Sigmoid colon (tissue), 7 donors: Measurements from ENCODE around the gene SIGLEC12. TPM values are rescaled to one million over a fixed set of nuclear protein-coding genes. Genes with fewer than 3 reads are reported as not detected.

Experiments used
- DNase-seq: peaks from one replicate; pipeline ENCODE4 v3.0.0-alpha.2; 2019
- H3K27ac ChIP-seq, 4 donors: fragments of 200-600 bp; sonication (generic); one replicate each; pipeline ENCODE4 v1.5.1; 2016 to 2019; ENCODE audit warnings: mild to moderate bottlenecking in 1 of 4
- H3K27me3 ChIP-seq, 3 donors: fragments of 200-600 bp; sonication (generic); one replicate each; pipeline ENCODE4 v1.5.1; 2019; ENCODE audit warnings: mild to moderate bottlenecking in 1 of 3
- H3K36me3 ChIP-seq, 4 donors: fragments of 200-600 bp; sonication (generic); one replicate each; pipeline ENCODE4 v1.5.1; 2016 to 2019
- H3K4me1 ChIP-seq, 4 donors: fragments of 200-600 bp; sonication (generic); one replicate each; pipeline ENCODE4 v1.5.1; 2017 to 2019
- H3K4me3 ChIP-seq, 4 donors: fragments of 200-600 bp; sonication (generic); one replicate each; pipeline ENCODE4 v1.5.1; 2017 to 2019; ENCODE audit warnings: mild to moderate bottlenecking in 2 of 4, moderate library complexity in 1 of 4
- H3K9me3 ChIP-seq, 4 donors: fragments of 200-600 bp in 3 of 4; sonication (generic) in 3 of 4; one replicate each; pipeline versions ENCODE4 v1.5.1 to v1.6.1; 2013 to 2019
- CTCF ChIP-seq, 4 experiments: fragments of 450-650 bp in 3 of 4; fragments of 200-600 bp in 1 of 4; IDR thresholded peaks; one replicate each; pipeline ENCODE4 v1.5.1; 2016 to 2019; ENCODE audit warnings: antibody characterized with exemption in 4 of 4, mild to moderate bottlenecking in 3 of 4, moderate library complexity in 2 of 4
- EP300 ChIP-seq, 4 donors: sonication (generic); formaldehyde crosslinking; IDR thresholded peaks; one replicate each; pipeline ENCODE4 v1.6.1; 2017; ENCODE audit warnings: antibody characterized with exemption in 4 of 4
- POLR2A ChIP-seq, 2 donors: fragments of 450-650 bp; IDR thresholded peaks; one replicate each; pipeline ENCODE4 v1.6.1; 2016; ENCODE audit warnings: antibody characterized with exemption in 2 of 2, mild to moderate bottlenecking in 2 of 2, moderate library complexity in 2 of 2
- POLR2AphosphoS5 ChIP-seq, 4 donors: sonication (generic); formaldehyde crosslinking; IDR thresholded peaks; one replicate each; pipeline ENCODE4 v1.6.1; 2017; ENCODE audit warnings: antibody characterized with exemption in 4 of 4
- WGBS, 2 donors: extraction: QIAGEN DNeasy Blood & Tissue Kit; methylation state at CpG; one replicate each; pipeline ENCODE4 v1.1.7; 2013; 5-methylcytosine and 5-hydroxymethylcytosine counted together
- intact Hi-C: fragments of 100-400 bp; cut with DNase I; formaldehyde crosslinking; loops from one replicate; pipeline ENCODE4 v1.15.1; 2023
- polyA plus RNA-seq, 3 donors: library from polyadenylated mRNA; stranded (reverse); fragments of 200-250 nt; gene quantifications; one replicate each; pipeline ENCODE4 v1.2.3, GENCODE V29; 2013
- total RNA-seq, 4 donors: library from RNA; depleted of rRNA; stranded (reverse); fragments of >200 nt; gene quantifications; one replicate each; pipeline ENCODE4 v1.1.0, GENCODE V29; 2016
- donor health status: healthy with polysubstance abuse.
- donor health status: Bipolar disorder and iron deficiency.
- donor health status: healthy.

SIGLEC12 gene
- total and polyA plus RNA-seq, 7 donors, result 0.16 to 11.6 (median 0.86) TPM; not detected in 4

- Histone ChIP-seq H3K27ac (peak within 1 kb of the TSS in 1 of 4 donors; percentile 4), H3K9me3 (no peaks in the 10 kb centered on the region), H3K4me1 (no peaks in the 10 kb centered on the region), H3K27me3 (peaks cover 4 to 55% (median 12%) of the 10 kb centered on the region in 3 donors), H3K36me3 (no peaks in the 10 kb centered on the region), H3K4me3 (no peak within 1 kb of the TSS)
- 65 to 75% methylated on average over 10 of the region's 10 CpGs for WGBS, 2 donors
- intact Hi-C loops, result no loop called here
- TF ChIP-seq EP300 (IDR thresholded peaks at IDR 0.05), result no peak
- no peak for TF ChIP-seq POLR2AphosphoS5 (IDR thresholded peaks at IDR 0.05)
- TF ChIP-seq POLR2A (IDR thresholded peaks at IDR 0.05), result no peak
- no peak for TF ChIP-seq CTCF (IDR thresholded peaks at IDR 0.05)
- DNase-seq, result no peak
Observed at GRCh38 chr19:51458051-51458645, 43.5 kb downstream of the SIGLEC12 start, which contains the start of gene SIGLEC8. SIGLEC8 (minus strand) TSS chr19:51458454; CDS start chr19:51458387, 67 bp downstream.

- no peaks in the 10 kb centered on the region for H3K9me3 ChIP-seq
- TF ChIP-seq EP300 (IDR thresholded peaks at IDR 0.05), result no peak
- TF ChIP-seq CTCF (IDR thresholded peaks at IDR 0.05), result no peak
- no peak for TF ChIP-seq POLR2AphosphoS5 (IDR thresholded peaks at IDR 0.05)
- TF ChIP-seq POLR2A (IDR thresholded peaks at IDR 0.05), result no peak
- WGBS, 2 donors, result 81 to 84% methylated on average over 11 of the region's 11 CpGs
- H3K4me3 ChIP-seq, result no peak overlapping the region
- no peak for DNase-seq
- intact Hi-C loops, result no loop called here
- H3K4me1 ChIP-seq, result no peaks in the 10 kb centered on the region
- peaks cover under 1 to 48% (median 5%) of the 10 kb centered on the region in 3 donors for H3K27me3 ChIP-seq
- peak overlapping the region in 1 of 4 donors; percentile 4 for H3K27ac ChIP-seq
- H3K36me3 ChIP-seq, result no peaks in the 10 kb centered on the region
Observed at GRCh38 chr19:51457351-51458013, 44.1 kb downstream of the SIGLEC12 start.

GRCh38 chr19:51456541-51457290, 44.9 kb downstream of the SIGLEC12 start:
- H3K27me3 ChIP-seq, result peaks cover 0 to 47% (median 0%) of the 10 kb centered on the region in 3 donors
- 65 to 77% methylated on average over 11 of the region's 11 CpGs for WGBS, 2 donors
- H3K36me3 ChIP-seq, result no peaks in the 10 kb centered on the region
- peak overlapping the region in 1 of 4 donors; percentile 4 for H3K27ac ChIP-seq
- no peaks in the 10 kb centered on the region for H3K9me3 ChIP-seq
- no peak overlapping the region for H3K4me3 ChIP-seq
- TF ChIP-seq POLR2A (IDR thresholded peaks at IDR 0.05), result no peak
- no peak for TF ChIP-seq EP300 (IDR thresholded peaks at IDR 0.05)
- no peak for TF ChIP-seq CTCF (IDR thresholded peaks at IDR 0.05)
- no peak for TF ChIP-seq POLR2AphosphoS5 (IDR thresholded peaks at IDR 0.05)
- DNase-seq, result no peak
- intact Hi-C loops, result no loop called here
- no peaks in the 10 kb centered on the region for H3K4me1 ChIP-seq

GRCh38 chr19:51450730-51451307, 50.8 kb downstream of the SIGLEC12 start:
- Histone ChIP-seq H3K9me3 (peaks cover 0 to 3% (median 0%) of the 10 kb centered on the region in 4 donors), H3K36me3 (no peaks in the 10 kb centered on the region), H3K4me3 (no peak overlapping the region), H3K27me3 (peaks cover 0 to 23% (median 0%) of the 10 kb centered on the region in 3 donors), H3K27ac (no peak overlapping the region), H3K4me1 (no peaks in the 10 kb centered on the region)
- WGBS, 2 donors, result 81 to 82% methylated on average over 5 of the region's 5 CpGs
- intact Hi-C loops, result no loop called here
- DNase-seq, result no peak
- TF ChIP-seq CTCF (IDR thresholded peaks at IDR 0.05) (no peak), EP300 (IDR thresholded peaks at IDR 0.05) (no peak), POLR2A (IDR thresholded peaks at IDR 0.05) (no peak), POLR2AphosphoS5 (IDR thresholded peaks at IDR 0.05) (no peak)
